HG03159 (cell line): ENCODE results near the gene ABI3.
"Not testable (repeated sequence)": the region's sequence is repeated elsewhere in the genome, so short reads cannot be mapped to it uniquely, and the experiment has no call there.

Experiments
- ATAC-seq: cut with Tn5 transposase; IDR thresholded peaks from one replicate; pipeline ENCODE4 v1.9.1; 2021; ENCODE audit warnings: mild to moderate bottlenecking, moderate library complexity; ENCODE audit not compliant: unreplicated experiment

ABI3 gene

GRCh38 chr17:49249292-49249794, 38.8 kb downstream of the ABI3 start:
- no peak for ATAC-seq

- no peak for ATAC-seq
Observed at GRCh38 chr17:49249890-49250522, 39.5 kb downstream of the ABI3 start.

- no peak for ATAC-seq
Observed at GRCh38 chr17:49252148-49252695, 41.7 kb downstream of the ABI3 start.

- ATAC-seq, result no peak
Observed at GRCh38 chr17:49254066-49254465, 43.6 kb downstream of the ABI3 start.

- ATAC-seq, result no peak
Observed at GRCh38 chr17:49255125-49255524, 44.6 kb downstream of the ABI3 start.

GRCh38 chr17:49258394-49258793, 47.9 kb downstream of the ABI3 start:
- no peak for ATAC-seq

GRCh38 chr17:49259663-49260010, 49.1 kb downstream of the ABI3 start:
- no peak for ATAC-seq

- no peak for ATAC-seq
Observed at GRCh38 chr17:49260011-49260816, 49.7 kb downstream of the ABI3 start.

GRCh38 chr17:49260817-49261291, 50.3 kb downstream of the ABI3 start:
- no peak for ATAC-seq

- ATAC-seq, result not testable (repeated sequence)
Observed at GRCh38 chr17:49261540-49261939, 51.0 kb downstream of the ABI3 start.

GRCh38 chr17:49266233-49266632, 55.7 kb downstream of the ABI3 start:
- ATAC-seq, result no peak

- no peak for ATAC-seq
Observed at GRCh38 chr17:49267912-49268311, 57.4 kb downstream of the ABI3 start.

- no peak for ATAC-seq
Observed at GRCh38 chr17:49269356-49269755, 58.8 kb downstream of the ABI3 start.
